B cell (primary cell): Measurements from ENCODE around the gene ARHGAP15. TPM values are rescaled to one million over a fixed set of nuclear protein-coding genes. Genes with fewer than 3 reads are reported as not detected.
A peak's percentile ranks its signal among the peaks of the same experiment; 100 is the strongest.

Experiments used
- ATAC-seq: fragments of 200-7000 bp; cut with Tn5 transposase; one replicate; pipeline ENCODE4 v1.10.0; 2021; ENCODE audit warnings: low read depth, mild to moderate bottlenecking, moderate number of reproducible peaks, moderate library complexity
- CTCF ChIA-PET: fragments of 350-600 bp; sonication (Branson Sonifier 250); formaldehyde crosslinking; loops from one replicate; lab custom pipeline; 2021; ENCODE audit warnings: antibody characterized with exemption, inconsistent platforms; lab: Charles Lee
- POLR2A ChIA-PET: fragments of 350-600 bp; sonication (Branson Sonifier 250); formaldehyde crosslinking; loops from one replicate; lab custom pipeline; 2021; ENCODE audit warnings: antibody characterized with exemption; lab: Charles Lee
- DNase-seq: peaks from one replicate; pipeline ENCODE4 v3.0.0; 2013
- H2AFZ ChIP-seq: 2 replicates; pipeline ENCODE4 v1.6.1; 2012; ENCODE audit warnings: mild to moderate bottlenecking, low read depth, low read length; ENCODE audit not compliant: insufficient read depth, poor library complexity, severe bottlenecking
- H3K27ac ChIP-seq, 2 donors: 1 replicate in 1 of 2; 2 replicates in 1 of 2; pipeline ENCODE4 v1.5.1; 2012 to 2013; ENCODE audit warnings: low read length in 2 of 2, mild to moderate bottlenecking in 2 of 2, moderate library complexity in 1 of 2
- H3K27me3 ChIP-seq, 4 experiments: fragments of 200-600 bp in 1 of 4; sonication (generic) in 1 of 4; replicated peaks in 1 of 4; 1 replicate in 2 of 4; 2 replicates in 2 of 4; pipeline versions ENCODE4 v1.6.1 to v1.7.0; 2013 to 2016; ENCODE audit warnings: low read length in 3 of 4, mild to moderate bottlenecking in 2 of 4, mixed read lengths in 1 of 4, moderate library complexity in 1 of 4; ENCODE audit not compliant: insufficient read depth in 4 of 4, control insufficient read depth in 3 of 4; ENCODE audit errors: control extremely low read depth in 1 of 4
- H3K36me3 ChIP-seq, 2 experiments: replicated peaks in 1 of 2; 1 replicate in 1 of 2; 2 replicates in 1 of 2; pipeline versions ENCODE4 v1.6.1 to v1.7.1; 2013; ENCODE audit warnings: low read length in 1 of 2; ENCODE audit not compliant: insufficient read depth in 2 of 2, control insufficient read depth in 1 of 2; ENCODE audit errors: control extremely low read depth in 1 of 2, extremely low read depth in 1 of 2
- H3K4me1 ChIP-seq, 2 donors: fragments of 200-600 bp in 1 of 2; sonication (generic) in 1 of 2; 1 replicate in 1 of 2; 2 replicates in 1 of 2; pipeline versions ENCODE4 v1.5.1 to v1.6.1; 2013 to 2017; ENCODE audit warnings: low read length in 2 of 2; ENCODE audit not compliant: control insufficient read depth in 2 of 2, insufficient read depth in 2 of 2
- H3K4me2 ChIP-seq: replicated peaks from 2 replicates; pipeline ENCODE3; 2012; ENCODE audit warnings: mild to moderate bottlenecking, low read depth, low read length; ENCODE audit not compliant: poor library complexity, severe bottlenecking
- H3K4me3 ChIP-seq, 5 experiments: fragments of 200-600 bp in 1 of 5; sonication (generic) in 1 of 5; 1 replicate in 3 of 5; 2 replicates in 2 of 5; pipeline versions ENCODE4 v1.5.1 to v1.7.0; 2011 to 2016; ENCODE audit warnings: low read length in 4 of 5, mild to moderate bottlenecking in 4 of 5, low read depth in 2 of 5, control low read depth in 1 of 5, moderate library complexity in 1 of 5; ENCODE audit not compliant: insufficient read depth in 1 of 5; ENCODE audit errors: control extremely low read depth in 1 of 5, extremely low read depth in 1 of 5
- H3K79me2 ChIP-seq: fragments of 200-600 bp; sonication (generic); one replicate; pipeline ENCODE4 v1.6.0; 2016; ENCODE audit warnings: low read length; ENCODE audit not compliant: control insufficient read depth, insufficient read depth
- H3K9ac ChIP-seq: fragments of 200-600 bp; sonication (generic); 2 replicates; pipeline ENCODE4 v1.6.1; 2017; ENCODE audit warnings: mild to moderate bottlenecking, low read length, moderate library complexity
- H3K9me3 ChIP-seq, 3 donors: one replicate each; pipeline versions ENCODE4 v1.6.1 to v1.7.1; 2013; ENCODE audit warnings: low read length in 2 of 3; ENCODE audit not compliant: control insufficient read depth in 2 of 3, insufficient read depth in 1 of 3; ENCODE audit errors: control extremely low read depth in 1 of 3
- H4K20me1 ChIP-seq: 2 replicates; pipeline ENCODE4 v1.6.0; 2012; ENCODE audit warnings: mild to moderate bottlenecking, low read length; ENCODE audit not compliant: insufficient read depth, control insufficient read depth, poor library complexity, severe bottlenecking
- H3K27ac Mint-ChIP-seq: one replicate; pipeline ENCODE4 v1.8.0; 2021; ENCODE audit warnings: mixed read lengths
- H3K27me3 Mint-ChIP-seq: one replicate; pipeline ENCODE4 v1.8.0; 2021; ENCODE audit warnings: mixed read lengths
- H3K4me1 Mint-ChIP-seq: one replicate; pipeline ENCODE4 v1.8.0; 2021; ENCODE audit warnings: mixed read lengths
- H3K4me3 Mint-ChIP-seq: one replicate; pipeline ENCODE4 v1.8.0; 2021; ENCODE audit warnings: mixed read lengths
- H3K9me3 Mint-ChIP-seq: one replicate; pipeline ENCODE4 v1.8.0; 2022; ENCODE audit warnings: mixed read lengths; ENCODE audit not compliant: insufficient read depth
- EZH2 ChIP-seq: IDR thresholded peaks from 2 replicates; pipeline ENCODE4 v1.6.1; 2012; ENCODE audit warnings: borderline replicate concordance, low read depth, mild to moderate bottlenecking, moderate library complexity, low read length; ENCODE audit not compliant: insufficient read depth, poor library complexity, severe bottlenecking
- WGBS: methylation state at CpG from one replicate; pipeline ENCODE4 v1.1.5; 2013; ENCODE audit warnings: missing lambda C conversion rate; ENCODE audit not compliant: insufficient coverage; 5-methylcytosine and 5-hydroxymethylcytosine counted together
- intact Hi-C: fragments of 100-400 bp; cut with micrococcal nuclease; formaldehyde crosslinking; loops from one replicate; pipeline ENCODE4 v1.10.0; 2022
- polyA plus RNA-seq: library from polyadenylated mRNA; depleted of rRNA; stranded (reverse); fragments of >200 nt; gene quantifications from 2 replicates; pipeline ENCODE4 v1.2.3, GENCODE V29; 2012
- total RNA-seq, 2 donors: library from RNA; stranded (reverse); fragments of 120-200 nt in 1 of 2; gene quantifications; 1 replicate in 1 of 2; 2 replicates in 1 of 2; pipeline versions ENCODE4 v1.2.3 to v1.2.4, GENCODE V29; 2013 to 2022
- TF ChIP-seq, protein P1 (sequence below): fragments of 200-600 bp; IDR thresholded peaks from one replicate; pipeline ENCODE4 v1.8.0; 2022; ENCODE audit warnings: antibody characterized with exemption, mild to moderate bottlenecking

The ARHGAP15 gene
- total and polyA plus RNA-seq, 2 donors (not counting 1 experiment from before 2014, with no cell fraction given), result 58.6 to 187 TPM

DNA sequence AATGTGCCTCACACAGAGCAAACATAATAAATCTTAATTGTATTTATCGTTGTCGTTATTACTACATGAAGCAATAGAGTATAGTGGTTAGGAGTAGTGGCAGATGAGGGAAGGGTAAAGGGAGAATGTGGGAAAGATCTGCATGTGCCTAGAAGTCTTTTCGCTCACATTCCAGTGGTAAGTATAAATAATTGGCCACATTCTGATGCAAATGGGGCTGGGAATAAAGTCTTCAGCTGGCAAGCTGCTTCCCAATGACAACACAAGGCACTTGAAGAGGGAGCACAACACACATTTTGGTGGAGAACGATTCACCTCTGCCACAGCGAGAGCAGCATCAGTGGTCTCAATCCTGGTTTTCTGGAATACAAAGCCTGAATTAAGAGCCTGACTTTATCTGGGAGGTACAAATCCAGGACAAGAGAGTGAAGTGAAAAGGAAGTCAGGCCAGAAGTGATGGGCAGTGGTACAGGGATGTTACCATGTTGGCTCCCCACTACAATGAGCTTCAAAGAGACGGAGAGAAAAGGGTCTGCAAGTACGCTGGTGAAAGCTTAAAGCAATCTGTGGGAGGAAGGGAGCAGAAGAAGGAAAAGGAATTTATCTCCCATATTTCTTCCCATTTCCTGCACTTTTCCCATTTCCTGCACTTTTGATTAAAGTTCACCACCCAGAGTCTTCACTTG lies 112.3 kb downstream of the ARHGAP15 start:
- ChIA-PET CTCF (interaction anchor here (0.8 to 1.8 kb wide), 4 partner anchors 16 to 131 kb away, joined by 3 to 9 read pairs (median 4); no protein-coding TSS in a partner anchor), POLR2A (no interaction called here)
- Histone ChIP-seq H3K4me1 (peaks cover 4 to 17% of the 10 kb centered on the region in 2 donors), H3K9ac (no peak overlapping the region), H3K79me2 (peaks cover 59% of the 10 kb centered on the region), H3K4me3 (no peak overlapping the region), H3K36me3 (peaks cover 0 to 14% of the 10 kb centered on the region in 2 experiments), H2AFZ (no peak overlapping the region), H4K20me1 (peaks cover 16% of the 10 kb centered on the region), H3K4me2 (no peak overlapping the region), H3K9me3 (no peaks in the 10 kb centered on the region), H3K27me3 (no peaks in the 10 kb centered on the region), H3K27ac (no peak overlapping the region)
- TF ChIP-seq EZH2, result no peak
- TF ChIP-seq, protein P1, sequence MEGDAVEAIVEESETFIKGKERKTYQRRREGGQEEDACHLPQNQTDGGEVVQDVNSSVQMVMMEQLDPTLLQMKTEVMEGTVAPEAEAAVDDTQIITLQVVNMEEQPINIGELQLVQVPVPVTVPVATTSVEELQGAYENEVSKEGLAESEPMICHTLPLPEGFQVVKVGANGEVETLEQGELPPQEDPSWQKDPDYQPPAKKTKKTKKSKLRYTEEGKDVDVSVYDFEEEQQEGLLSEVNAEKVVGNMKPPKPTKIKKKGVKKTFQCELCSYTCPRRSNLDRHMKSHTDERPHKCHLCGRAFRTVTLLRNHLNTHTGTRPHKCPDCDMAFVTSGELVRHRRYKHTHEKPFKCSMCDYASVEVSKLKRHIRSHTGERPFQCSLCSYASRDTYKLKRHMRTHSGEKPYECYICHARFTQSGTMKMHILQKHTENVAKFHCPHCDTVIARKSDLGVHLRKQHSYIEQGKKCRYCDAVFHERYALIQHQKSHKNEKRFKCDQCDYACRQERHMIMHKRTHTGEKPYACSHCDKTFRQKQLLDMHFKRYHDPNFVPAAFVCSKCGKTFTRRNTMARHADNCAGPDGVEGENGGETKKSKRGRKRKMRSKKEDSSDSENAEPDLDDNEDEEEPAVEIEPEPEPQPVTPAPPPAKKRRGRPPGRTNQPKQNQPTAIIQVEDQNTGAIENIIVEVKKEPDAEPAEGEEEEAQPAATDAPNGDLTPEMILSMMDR, result no peak
- H3K27ac Mint-ChIP-seq, result no peak overlapping the region
- no peak for ATAC-seq
- no peaks in the 10 kb centered on the region for H3K27me3 Mint-ChIP-seq
- DNase-seq, result no peak
- intact Hi-C loops, result loop anchor here (2.0 kb wide), 1 partner anchor 13 kb away; no protein-coding TSS in a partner anchor
- H3K4me1 Mint-ChIP-seq, result peaks cover 8% of the 10 kb centered on the region
- no peak overlapping the region for H3K4me3 Mint-ChIP-seq
- H3K9me3 Mint-ChIP-seq, result no peaks in the 10 kb centered on the region
- WGBS, result 100% methylated on average over 5 of the region's 7 CpGs

DNA sequence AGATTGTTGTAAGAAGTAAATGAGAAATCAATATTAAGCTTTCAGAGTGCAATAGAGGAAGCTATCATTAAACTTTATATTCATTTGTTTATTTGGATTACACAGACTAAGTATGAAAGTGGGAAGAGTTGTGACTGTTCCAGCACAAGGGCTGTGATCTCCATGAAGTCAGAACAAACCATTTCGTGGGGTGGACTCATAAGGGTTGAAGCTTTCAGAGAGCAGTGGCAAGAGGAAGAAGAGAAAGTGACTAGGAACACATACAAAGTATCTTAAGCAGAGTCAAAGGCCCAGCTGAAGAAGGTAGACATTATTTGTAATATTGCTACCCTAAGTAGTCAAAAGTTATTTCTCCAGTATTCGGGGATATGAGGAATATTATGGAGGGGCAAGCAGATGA lies 117.0 kb downstream of the ARHGAP15 start:
- peaks cover 6% of the 10 kb centered on the region for H4K20me1 ChIP-seq
- DNase-seq (no peak), ATAC-seq (no peak)
- no peaks in the 10 kb centered on the region for H3K9me3 ChIP-seq
- Mint-ChIP-seq H3K27ac (no peak overlapping the region), H3K27me3 (no peaks in the 10 kb centered on the region), H3K9me3 (no peaks in the 10 kb centered on the region), H3K4me3 (no peak overlapping the region), H3K4me1 (peaks cover 10% of the 10 kb centered on the region)
- H3K4me1 ChIP-seq, result peaks cover 14 to 34% of the 10 kb centered on the region in 2 donors
- H2AFZ ChIP-seq, result no peak overlapping the region
- no peak for TF ChIP-seq EZH2
- TF ChIP-seq, protein P1, result no peak
- H3K79me2 ChIP-seq, result peaks cover 65% of the 10 kb centered on the region
- intact Hi-C loops, result no loop called here
- no peak overlapping the region for H3K9ac ChIP-seq
- WGBS, result 67% methylated on average over 1 of the region's 2 CpGs
- peak overlapping the region; percentile 47 for H3K4me2 ChIP-seq
- no peak overlapping the region for H3K4me3 ChIP-seq
- no peaks in the 10 kb centered on the region for H3K27me3 ChIP-seq
- peaks cover 5 to 20% of the 10 kb centered on the region in 2 experiments for H3K36me3 ChIP-seq
- POLR2A ChIA-PET, result no interaction called here
- CTCF ChIA-PET, result interaction anchor here (0.7 to 3.9 kb wide), 3 partner anchors 10 to 38 kb away, joined by 3 to 28 read pairs (median 3); no protein-coding TSS in a partner anchor
- peak overlapping the region in 1 of 2 donors; percentile 13 for H3K27ac ChIP-seq
